Fibroblast of gingiva (primary cell): ENCODE measurements around the gene AGPAT3.
A peak's percentile ranks its signal among the peaks of the same experiment; 100 is the strongest.

ENCODE experiments used
- DNase-seq: peaks from one replicate; pipeline ENCODE4 v3.0.0-alpha.2; 2011; ENCODE audit warnings: low read depth

Gene AGPAT3

GRCh38 chr21:43924421-43925095 is 59.5 kb downstream of the AGPAT3 start:
- DNase-seq = no peak

GRCh38 chr21:43925096-43925481 is 60.1 kb downstream of the AGPAT3 start:
- DNase-seq = no peak

- DNase-seq = no peak
These were observed 60.6 kb downstream of the AGPAT3 start for GRCh38 chr21:43925609-43926008.

- no peak for DNase-seq
These were observed 61.2 kb downstream of the AGPAT3 start for GRCh38 chr21:43926196-43926595.

- DNase-seq = no peak
These were observed 62.7 kb downstream of the AGPAT3 start for GRCh38 chr21:43927591-43928221.

GRCh38 chr21:43928222-43929125 is 63.5 kb downstream of the AGPAT3 start:
- DNase-seq = no peak

GRCh38 chr21:43929217-43929971 is 64.4 kb downstream of the AGPAT3 start:
- no peak for DNase-seq

- no peak for DNase-seq
These were observed 65.2 kb downstream of the AGPAT3 start for GRCh38 chr21:43930074-43930847.

- no peak for DNase-seq
These were observed 65.9 kb downstream of the AGPAT3 start for GRCh38 chr21:43930848-43931375.

GRCh38 chr21:43931489-43931888 is 66.5 kb downstream of the AGPAT3 start:
- no peak for DNase-seq

- DNase-seq = no peak
These were observed 67.0 kb downstream of the AGPAT3 start for GRCh38 chr21:43932005-43932404.

- DNase-seq = no peak
These were observed 68.2 kb downstream of the AGPAT3 start for GRCh38 chr21:43933199-43933598.

- no peak for DNase-seq
These were observed 68.7 kb downstream of the AGPAT3 start for GRCh38 chr21:43933680-43934079.

- no peak for DNase-seq
These were observed 69.1 kb downstream of the AGPAT3 start for GRCh38 chr21:43934116-43934515.

- DNase-seq = no peak
These were observed 70.0 kb downstream of the AGPAT3 start for GRCh38 chr21:43934716-43935705.

GRCh38 chr21:43935711-43936110 is 70.7 kb downstream of the AGPAT3 start:
- no peak for DNase-seq

GRCh38 chr21:43936247-43936967 is 71.4 kb downstream of the AGPAT3 start:
- peak; percentile 30 for DNase-seq

GRCh38 chr21:43937051-43937832 is 72.2 kb downstream of the AGPAT3 start:
- DNase-seq = no peak
